B cell (primary cell): ENCODE data around the gene SLAMF6. TPM values are rescaled to one million over a fixed set of nuclear protein-coding genes. Genes with fewer than 3 reads are reported as not detected.

ENCODE experiments used
- ATAC-seq: fragments of 200-7000 bp; cut with Tn5 transposase; one replicate; pipeline ENCODE4 v1.10.0; 2021; ENCODE audit warnings: low read depth, mild to moderate bottlenecking, moderate number of reproducible peaks, moderate library complexity
- CTCF ChIA-PET: fragments of 350-600 bp; sonication (Branson Sonifier 250); formaldehyde crosslinking; loops from one replicate; lab custom pipeline; 2021; ENCODE audit warnings: antibody characterized with exemption, inconsistent platforms; lab: Charles Lee
- POLR2A ChIA-PET: fragments of 350-600 bp; sonication (Branson Sonifier 250); formaldehyde crosslinking; loops from one replicate; lab custom pipeline; 2021; ENCODE audit warnings: antibody characterized with exemption; lab: Charles Lee
- DNase-seq: peaks from one replicate; pipeline ENCODE4 v3.0.0; 2013
- H2AFZ ChIP-seq: 2 replicates; pipeline ENCODE4 v1.6.1; 2012; ENCODE audit warnings: mild to moderate bottlenecking, low read depth, low read length; ENCODE audit not compliant: insufficient read depth, poor library complexity, severe bottlenecking
- H3K27ac ChIP-seq, 2 donors: 1 replicate in 1 of 2; 2 replicates in 1 of 2; pipeline ENCODE4 v1.5.1; 2012 to 2013; ENCODE audit warnings: low read length in 2 of 2, mild to moderate bottlenecking in 2 of 2, moderate library complexity in 1 of 2
- H3K27me3 ChIP-seq, 4 experiments: fragments of 200-600 bp in 1 of 4; sonication (generic) in 1 of 4; replicated peaks in 1 of 4; 1 replicate in 2 of 4; 2 replicates in 2 of 4; pipeline versions ENCODE4 v1.6.1 to v1.7.0; 2013 to 2016; ENCODE audit warnings: low read length in 3 of 4, mild to moderate bottlenecking in 2 of 4, mixed read lengths in 1 of 4, moderate library complexity in 1 of 4; ENCODE audit not compliant: insufficient read depth in 4 of 4, control insufficient read depth in 3 of 4; ENCODE audit errors: control extremely low read depth in 1 of 4
- H3K36me3 ChIP-seq, 2 experiments: replicated peaks in 1 of 2; 1 replicate in 1 of 2; 2 replicates in 1 of 2; pipeline versions ENCODE4 v1.6.1 to v1.7.1; 2013; ENCODE audit warnings: low read length in 1 of 2; ENCODE audit not compliant: insufficient read depth in 2 of 2, control insufficient read depth in 1 of 2; ENCODE audit errors: control extremely low read depth in 1 of 2, extremely low read depth in 1 of 2
- H3K4me1 ChIP-seq, 2 donors: fragments of 200-600 bp in 1 of 2; sonication (generic) in 1 of 2; 1 replicate in 1 of 2; 2 replicates in 1 of 2; pipeline versions ENCODE4 v1.5.1 to v1.6.1; 2013 to 2017; ENCODE audit warnings: low read length in 2 of 2; ENCODE audit not compliant: control insufficient read depth in 2 of 2, insufficient read depth in 2 of 2
- H3K4me2 ChIP-seq: replicated peaks from 2 replicates; pipeline ENCODE3; 2012; ENCODE audit warnings: mild to moderate bottlenecking, low read depth, low read length; ENCODE audit not compliant: poor library complexity, severe bottlenecking
- H3K4me3 ChIP-seq, 5 experiments: fragments of 200-600 bp in 1 of 5; sonication (generic) in 1 of 5; 1 replicate in 3 of 5; 2 replicates in 2 of 5; pipeline versions ENCODE4 v1.5.1 to v1.7.0; 2011 to 2016; ENCODE audit warnings: low read length in 4 of 5, mild to moderate bottlenecking in 4 of 5, low read depth in 2 of 5, control low read depth in 1 of 5, moderate library complexity in 1 of 5; ENCODE audit not compliant: insufficient read depth in 1 of 5; ENCODE audit errors: control extremely low read depth in 1 of 5, extremely low read depth in 1 of 5
- H3K79me2 ChIP-seq: fragments of 200-600 bp; sonication (generic); one replicate; pipeline ENCODE4 v1.6.0; 2016; ENCODE audit warnings: low read length; ENCODE audit not compliant: control insufficient read depth, insufficient read depth
- H3K9ac ChIP-seq: fragments of 200-600 bp; sonication (generic); 2 replicates; pipeline ENCODE4 v1.6.1; 2017; ENCODE audit warnings: mild to moderate bottlenecking, low read length, moderate library complexity
- H3K9me3 ChIP-seq, 3 donors: one replicate each; pipeline versions ENCODE4 v1.6.1 to v1.7.1; 2013; ENCODE audit warnings: low read length in 2 of 3; ENCODE audit not compliant: control insufficient read depth in 2 of 3, insufficient read depth in 1 of 3; ENCODE audit errors: control extremely low read depth in 1 of 3
- H4K20me1 ChIP-seq: 2 replicates; pipeline ENCODE4 v1.6.0; 2012; ENCODE audit warnings: mild to moderate bottlenecking, low read length; ENCODE audit not compliant: insufficient read depth, control insufficient read depth, poor library complexity, severe bottlenecking
- H3K27ac Mint-ChIP-seq: one replicate; pipeline ENCODE4 v1.8.0; 2021; ENCODE audit warnings: mixed read lengths
- H3K27me3 Mint-ChIP-seq: one replicate; pipeline ENCODE4 v1.8.0; 2021; ENCODE audit warnings: mixed read lengths
- H3K4me1 Mint-ChIP-seq: one replicate; pipeline ENCODE4 v1.8.0; 2021; ENCODE audit warnings: mixed read lengths
- H3K4me3 Mint-ChIP-seq: one replicate; pipeline ENCODE4 v1.8.0; 2021; ENCODE audit warnings: mixed read lengths
- H3K9me3 Mint-ChIP-seq: one replicate; pipeline ENCODE4 v1.8.0; 2022; ENCODE audit warnings: mixed read lengths; ENCODE audit not compliant: insufficient read depth
- EZH2 ChIP-seq: IDR thresholded peaks from 2 replicates; pipeline ENCODE4 v1.6.1; 2012; ENCODE audit warnings: borderline replicate concordance, low read depth, mild to moderate bottlenecking, moderate library complexity, low read length; ENCODE audit not compliant: insufficient read depth, poor library complexity, severe bottlenecking
- WGBS: methylation state at CpG from one replicate; pipeline ENCODE4 v1.1.5; 2013; ENCODE audit warnings: missing lambda C conversion rate; ENCODE audit not compliant: insufficient coverage; 5-methylcytosine and 5-hydroxymethylcytosine counted together
- intact Hi-C: fragments of 100-400 bp; cut with micrococcal nuclease; formaldehyde crosslinking; loops from one replicate; pipeline ENCODE4 v1.10.0; 2022
- polyA plus RNA-seq: library from polyadenylated mRNA; depleted of rRNA; stranded (reverse); fragments of >200 nt; gene quantifications from 2 replicates; pipeline ENCODE4 v1.2.3, GENCODE V29; 2012
- total RNA-seq, 2 donors: library from RNA; stranded (reverse); fragments of 120-200 nt in 1 of 2; gene quantifications; 1 replicate in 1 of 2; 2 replicates in 1 of 2; pipeline versions ENCODE4 v1.2.3 to v1.2.4, GENCODE V29; 2013 to 2022
- TF ChIP-seq, protein P1 (sequence below): fragments of 200-600 bp; IDR thresholded peaks from one replicate; pipeline ENCODE4 v1.8.0; 2022; ENCODE audit warnings: antibody characterized with exemption, mild to moderate bottlenecking

Gene SLAMF6
- total and polyA plus RNA-seq, 2 donors (not counting 1 experiment from before 2014, with no cell fraction given) = 64.8 to 79.6 TPM

DNA sequence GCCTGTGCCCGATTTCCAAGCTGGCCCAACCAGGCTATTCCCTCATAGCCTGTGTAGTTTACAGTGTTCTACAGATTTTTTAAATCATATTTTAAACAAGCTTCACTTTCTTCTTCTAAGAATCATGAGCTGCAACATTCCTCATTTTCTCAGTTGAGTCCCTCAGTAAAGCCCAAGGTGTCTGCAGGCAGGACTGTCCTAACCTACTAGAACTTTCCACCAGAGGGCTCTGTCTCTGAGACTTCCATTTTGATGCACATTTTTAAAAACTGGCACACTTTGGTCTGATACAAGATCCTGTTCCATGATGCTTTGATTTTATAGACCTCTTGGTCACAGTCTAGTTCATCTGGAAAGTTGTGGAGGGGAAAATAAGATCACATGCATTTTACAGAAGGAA, 21.6 kb upstream of the SLAMF6 start:
- H3K27ac Mint-ChIP-seq = peak overlapping the region; percentile 79
- WGBS = no CpG with 5 or more reads among the region's 1 CpG

More for the DNA sequence above, 21.6 kb upstream of the SLAMF6 start:
- ATAC-seq = no peak
- TF ChIP-seq, protein P1, sequence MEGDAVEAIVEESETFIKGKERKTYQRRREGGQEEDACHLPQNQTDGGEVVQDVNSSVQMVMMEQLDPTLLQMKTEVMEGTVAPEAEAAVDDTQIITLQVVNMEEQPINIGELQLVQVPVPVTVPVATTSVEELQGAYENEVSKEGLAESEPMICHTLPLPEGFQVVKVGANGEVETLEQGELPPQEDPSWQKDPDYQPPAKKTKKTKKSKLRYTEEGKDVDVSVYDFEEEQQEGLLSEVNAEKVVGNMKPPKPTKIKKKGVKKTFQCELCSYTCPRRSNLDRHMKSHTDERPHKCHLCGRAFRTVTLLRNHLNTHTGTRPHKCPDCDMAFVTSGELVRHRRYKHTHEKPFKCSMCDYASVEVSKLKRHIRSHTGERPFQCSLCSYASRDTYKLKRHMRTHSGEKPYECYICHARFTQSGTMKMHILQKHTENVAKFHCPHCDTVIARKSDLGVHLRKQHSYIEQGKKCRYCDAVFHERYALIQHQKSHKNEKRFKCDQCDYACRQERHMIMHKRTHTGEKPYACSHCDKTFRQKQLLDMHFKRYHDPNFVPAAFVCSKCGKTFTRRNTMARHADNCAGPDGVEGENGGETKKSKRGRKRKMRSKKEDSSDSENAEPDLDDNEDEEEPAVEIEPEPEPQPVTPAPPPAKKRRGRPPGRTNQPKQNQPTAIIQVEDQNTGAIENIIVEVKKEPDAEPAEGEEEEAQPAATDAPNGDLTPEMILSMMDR = peak; percentile 66
- TF ChIP-seq EZH2 = no peak
- Histone ChIP-seq H3K36me3 (peaks cover 0 to 14% of the 10 kb centered on the region in 2 experiments), H3K9me3 (no peaks in the 10 kb centered on the region), H3K4me1 (peaks cover 74% of the 10 kb centered on the region in 2 donors), H3K4me2 (peak overlapping the region; percentile 1), H3K27ac (no peak overlapping the region), H3K79me2 (peaks cover 30% of the 10 kb centered on the region), H3K4me3 (no peak overlapping the region), H3K9ac (no peak overlapping the region), H4K20me1 (no peaks in the 10 kb centered on the region), H3K27me3 (no peaks in the 10 kb centered on the region), H2AFZ (no peak overlapping the region)
- DNase-seq = peak; percentile 61
- intact Hi-C loops = loop anchor here (1.0 to 5.0 kb wide), 4 partner anchors 32 to 63 kb away; no protein-coding TSS in a partner anchor
- Mint-ChIP-seq H3K4me3 (no peak overlapping the region), H3K4me1 (peaks cover 76% of the 10 kb centered on the region), H3K27me3 (no peaks in the 10 kb centered on the region), H3K9me3 (no peaks in the 10 kb centered on the region)
- ChIA-PET CTCF (interaction anchor here (0.5 to 18.3 kb wide), 21 partner anchors 10 to 224 kb away, joined by 3 to 159 read pairs (median 4); partner anchors contain the start of gene SLAMF6), POLR2A (interaction anchor here (0.7 kb wide), 1 partner anchor 56 kb away, joined by 3 read pairs; no protein-coding TSS in a partner anchor)
